HL-60/S4 treated with retinoic acid at 250 ng/mL for 4 days and 3 days (cell line): Measurements from ENCODE around the gene PRKCA.
"Not testable (repeated sequence)": the region's sequence is repeated elsewhere in the genome, so short reads cannot be mapped to it uniquely, and the experiment has no call there.

ENCODE experiments used
- in situ Hi-C: fragments of 300-500 bp; cut with MboI; formaldehyde crosslinking; loops from 2 replicates; pipeline ENCODE4 v1.7.0; 2022; ENCODE audit warnings: low sequenced_read_pairs

The PRKCA gene

DNA sequence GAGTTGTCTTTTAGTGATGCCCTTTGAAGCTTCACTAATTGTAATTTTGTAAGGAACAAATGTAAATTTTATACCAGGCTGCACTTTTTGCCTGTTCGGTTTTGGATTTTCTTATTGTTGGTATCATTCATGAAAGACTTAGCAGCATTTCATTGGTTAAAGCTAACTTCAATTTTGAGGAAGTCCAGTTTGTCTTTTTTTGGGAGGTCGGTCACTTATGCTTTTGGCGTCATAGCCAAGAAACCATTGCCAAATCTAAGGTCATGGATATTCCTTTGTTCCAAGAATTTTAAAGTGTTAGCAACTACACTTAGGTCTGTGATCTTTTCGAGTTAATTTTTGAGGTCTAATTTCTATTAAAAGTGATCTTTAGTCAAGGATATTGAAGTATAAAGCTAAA, 77.1 kb downstream of the PRKCA start:
- in situ Hi-C loops = no loop called here

DNA sequence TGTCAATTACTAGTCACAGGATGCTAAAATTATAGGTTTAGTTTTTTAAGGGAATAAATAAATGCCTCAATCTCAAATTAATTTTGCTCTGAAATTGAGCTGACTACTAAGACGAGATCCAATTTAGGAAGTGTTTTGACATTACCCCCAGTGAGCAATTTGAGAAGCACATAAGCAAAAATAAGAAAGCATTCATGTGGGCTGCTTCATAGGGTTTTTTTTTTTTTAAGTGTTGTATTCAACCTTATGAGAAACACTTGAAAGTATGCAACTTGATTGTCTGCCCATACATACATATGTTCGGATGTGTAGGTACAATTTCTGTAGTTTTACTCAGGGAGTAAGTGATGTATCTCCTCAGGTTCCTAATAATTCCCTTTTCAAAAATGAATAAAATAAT, 77.6 kb downstream of the PRKCA start:
- in situ Hi-C loops = no loop called here

DNA sequence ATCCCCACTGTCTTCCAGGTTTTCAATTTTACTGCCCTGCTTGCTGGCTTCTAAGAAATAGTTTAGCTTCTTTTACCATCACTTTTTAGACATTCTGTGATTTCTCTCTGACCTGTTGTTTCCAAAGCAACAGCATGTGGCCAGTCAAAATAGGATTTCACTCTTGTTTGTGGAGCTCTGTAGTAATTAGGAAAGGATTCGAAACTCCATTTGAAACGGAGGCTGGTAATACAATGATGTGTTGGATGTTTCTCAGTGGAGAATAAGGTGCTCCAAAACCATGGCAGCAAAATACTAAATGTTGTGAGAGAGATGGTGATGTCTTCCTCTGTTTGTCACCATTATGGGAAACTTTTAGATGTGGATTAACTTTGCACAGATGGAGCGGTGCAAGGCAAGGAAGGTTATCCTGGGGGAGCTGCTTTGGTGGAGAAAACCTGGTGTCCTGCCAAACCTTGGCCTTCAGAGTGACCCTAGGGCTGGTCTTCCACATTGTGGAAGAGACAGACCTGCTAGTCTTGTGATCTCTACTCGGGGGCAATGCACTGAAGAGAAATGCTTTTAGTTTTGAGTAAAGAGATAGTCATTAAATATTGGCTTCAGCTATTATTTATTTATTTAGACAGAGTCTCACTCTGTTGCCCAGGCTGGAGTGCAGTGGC, 79.4 kb downstream of the PRKCA start:
- in situ Hi-C loops = no loop called here

DNA sequence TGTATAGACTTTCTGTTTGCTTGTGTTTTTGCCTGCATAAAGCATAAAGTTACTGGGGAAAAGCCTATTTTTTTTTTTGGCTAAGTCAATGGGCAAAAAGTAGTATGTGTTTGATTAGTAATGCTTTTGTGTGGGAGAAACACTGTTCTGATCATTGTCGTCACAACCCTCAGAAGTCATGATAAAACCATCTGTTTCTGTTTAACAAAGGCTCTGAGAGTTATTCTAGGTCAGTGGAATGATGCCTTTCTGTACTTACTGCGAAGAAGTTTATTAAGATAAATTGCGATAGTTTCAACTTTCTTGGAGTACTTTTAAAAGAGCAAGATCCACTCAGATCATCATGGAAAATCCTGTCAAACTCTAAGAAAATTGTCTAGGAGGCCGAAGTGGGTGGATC, 80.9 kb downstream of the PRKCA start:
- in situ Hi-C loops = no loop called here

DNA sequence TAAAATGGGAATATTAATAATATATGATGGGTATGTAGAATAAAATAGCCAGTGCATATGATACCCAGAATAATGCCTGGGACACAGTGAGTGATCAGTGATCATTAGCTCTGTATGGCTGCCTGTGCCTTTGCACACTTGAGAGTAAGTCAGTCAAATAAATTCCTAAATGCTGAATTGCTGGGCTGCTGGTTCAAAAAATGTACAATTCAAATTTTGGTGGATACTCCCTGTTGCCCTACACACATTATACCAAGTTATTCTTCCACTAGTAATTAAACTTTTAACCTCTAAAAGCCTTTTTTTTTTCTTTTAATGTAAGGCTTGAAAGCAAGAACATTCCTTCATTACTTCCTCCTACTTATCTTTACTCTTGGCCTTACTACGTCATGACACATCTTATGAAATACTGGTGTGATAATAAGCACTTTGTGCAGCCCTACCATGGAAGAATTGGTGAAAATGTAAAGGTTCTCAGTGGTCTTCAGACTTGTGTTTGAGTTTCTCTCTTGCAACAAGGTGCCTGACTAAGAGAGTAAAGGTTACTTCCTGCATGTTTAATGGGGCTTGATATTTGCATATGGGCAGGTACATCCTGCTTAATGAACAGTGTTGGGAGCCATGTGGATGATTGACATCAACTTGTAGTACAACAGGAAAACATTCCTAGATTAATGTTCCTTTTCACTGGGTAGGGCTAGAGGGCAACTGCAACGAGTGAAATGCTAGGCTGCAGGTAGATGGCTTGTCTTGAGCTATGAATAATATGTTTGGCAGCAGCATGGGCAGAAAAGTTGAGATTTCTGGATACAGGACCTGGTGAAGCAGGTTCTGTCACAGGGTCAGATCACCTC, 84.3 kb downstream of the PRKCA start:
- in situ Hi-C loops = no loop called here

DNA sequence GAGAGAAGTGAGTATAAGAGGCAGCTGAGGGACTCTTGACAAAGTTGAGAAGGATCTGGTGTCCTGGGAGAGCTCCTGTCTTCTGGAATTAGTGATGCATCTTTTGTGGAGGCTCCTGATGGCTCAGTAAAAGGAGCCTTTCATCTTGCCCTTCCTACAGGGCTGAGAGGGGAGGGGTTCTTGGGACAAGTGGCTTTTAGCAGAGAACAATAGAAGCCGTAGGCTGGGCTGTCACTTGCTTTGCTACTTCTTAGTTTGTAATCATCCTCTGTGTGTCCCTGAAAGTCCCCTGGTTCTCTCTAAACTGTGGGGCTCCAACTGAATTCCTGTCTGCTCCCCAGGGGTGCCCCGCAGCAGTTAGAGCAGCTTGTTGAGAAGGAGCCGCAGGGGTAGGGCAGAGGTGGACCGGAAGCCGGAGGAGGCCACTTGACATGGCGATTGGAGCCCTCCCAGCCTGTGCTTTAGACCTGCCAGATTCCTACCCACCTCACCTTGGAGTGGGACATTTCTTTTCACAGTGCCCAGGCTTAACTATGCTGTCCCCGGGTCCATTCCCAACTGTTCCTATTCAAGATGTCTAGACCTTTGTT, 85.1 kb downstream of the PRKCA start:
- in situ Hi-C loops = no loop called here

DNA sequence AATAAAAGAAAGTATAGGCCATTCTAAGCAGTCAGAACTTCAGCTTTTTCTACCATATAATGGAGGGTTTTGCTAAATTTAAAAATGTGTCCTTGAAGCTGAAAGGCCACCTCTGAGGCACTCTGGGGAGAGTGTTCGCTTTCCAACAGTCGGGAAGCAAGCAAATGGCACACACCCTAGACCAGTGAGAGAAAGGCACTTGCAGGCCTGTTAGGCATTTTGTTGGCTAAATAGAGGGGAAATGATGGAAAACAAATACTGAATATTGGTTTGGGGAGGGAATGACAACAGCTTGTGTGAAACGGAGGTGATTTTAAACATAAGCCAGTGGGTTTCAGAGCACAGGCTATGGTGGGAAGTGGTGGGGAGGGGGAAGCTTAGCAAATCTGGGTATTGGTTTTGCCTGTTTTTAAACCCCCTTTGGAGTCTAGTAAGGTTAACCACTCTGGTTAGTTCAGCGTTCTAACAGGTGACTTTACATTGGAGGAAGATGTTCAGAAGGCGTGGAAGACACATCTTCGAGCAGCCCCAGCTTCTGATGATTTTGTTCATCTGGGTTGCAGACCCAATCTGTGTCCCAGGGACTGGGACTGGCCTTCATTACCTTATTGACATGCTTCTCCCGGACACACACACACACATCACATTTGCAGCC, 90.5 kb downstream of the PRKCA start:
- in situ Hi-C loops = no loop called here

DNA sequence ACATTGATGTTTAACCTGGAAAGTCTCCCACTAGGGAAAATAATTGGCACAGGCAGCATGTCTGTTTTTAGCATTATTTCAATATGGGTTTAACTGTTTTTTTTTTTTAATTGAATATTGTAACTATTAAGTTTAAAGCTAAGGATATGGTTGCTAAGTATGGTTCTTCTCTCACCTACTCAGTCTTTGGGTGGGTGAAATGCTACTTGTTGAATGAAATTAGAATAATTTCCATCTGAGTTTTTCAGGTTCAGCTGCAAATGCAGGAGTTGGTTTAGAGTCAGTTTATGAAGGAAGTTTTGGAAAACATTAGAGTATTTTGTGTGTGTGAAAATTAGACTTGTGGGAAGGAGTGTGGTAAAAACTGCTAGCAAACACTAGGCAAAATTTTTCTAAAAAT, 93.5 kb downstream of the PRKCA start:
- in situ Hi-C loops = no loop called here

DNA sequence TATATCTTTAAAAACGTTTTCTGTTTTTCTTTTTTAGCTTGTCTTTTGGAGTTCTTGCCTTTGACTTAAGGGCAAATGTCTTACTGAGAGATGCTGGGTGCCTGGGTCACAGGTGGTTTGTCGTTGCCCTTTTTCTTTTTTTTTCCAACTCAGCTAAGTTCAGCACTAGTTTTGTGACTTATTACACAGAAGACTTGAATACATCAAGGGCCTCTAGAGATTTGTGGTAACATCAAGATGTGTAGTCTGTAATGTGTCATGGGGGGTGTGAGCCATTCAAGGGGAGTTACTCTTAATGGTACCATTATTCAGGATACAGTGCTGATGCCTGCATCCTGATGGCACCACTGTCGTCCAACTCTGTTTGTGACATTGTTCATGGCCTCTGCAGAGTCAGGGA, 95.1 kb downstream of the PRKCA start:
- in situ Hi-C loops = no loop called here

DNA sequence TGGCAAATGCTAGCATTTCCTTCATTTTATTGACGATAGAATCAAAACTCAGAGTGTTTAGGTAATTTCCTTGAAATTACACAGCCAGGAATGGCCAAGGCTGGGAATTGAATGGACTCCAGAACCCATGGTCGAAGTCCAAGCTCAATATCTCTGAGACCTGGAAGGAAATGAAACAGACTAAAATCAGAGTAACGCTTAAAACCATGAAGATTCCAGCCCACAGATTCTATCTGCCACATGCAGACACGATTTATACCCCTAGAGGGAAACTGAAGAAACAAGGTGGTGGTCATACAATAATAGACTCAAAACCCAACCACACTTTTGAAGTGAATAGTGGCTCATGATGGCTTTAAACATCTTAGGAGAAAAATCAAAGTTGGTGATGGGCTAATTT, 95.6 kb downstream of the PRKCA start:
- in situ Hi-C loops = no loop called here

DNA sequence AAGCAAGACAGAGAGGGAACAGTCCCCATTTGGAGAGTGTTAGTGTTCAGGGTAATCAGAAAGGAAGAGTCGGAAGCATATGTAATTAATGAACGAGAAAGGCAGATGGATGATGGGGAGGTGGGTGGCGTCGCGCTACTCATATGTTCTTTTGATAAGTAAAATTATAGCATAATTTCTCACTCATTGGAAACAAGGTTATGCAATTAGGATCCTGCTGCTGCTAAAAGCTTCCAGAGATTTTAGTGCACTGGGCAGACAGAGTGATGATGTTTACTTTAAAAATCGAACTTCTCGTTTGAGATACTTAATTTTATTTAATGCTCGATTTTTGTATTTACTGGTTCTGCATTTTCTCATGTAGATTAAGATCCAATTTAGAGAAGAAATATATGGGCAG, 96.2 kb downstream of the PRKCA start:
- in situ Hi-C loops = no loop called here

DNA sequence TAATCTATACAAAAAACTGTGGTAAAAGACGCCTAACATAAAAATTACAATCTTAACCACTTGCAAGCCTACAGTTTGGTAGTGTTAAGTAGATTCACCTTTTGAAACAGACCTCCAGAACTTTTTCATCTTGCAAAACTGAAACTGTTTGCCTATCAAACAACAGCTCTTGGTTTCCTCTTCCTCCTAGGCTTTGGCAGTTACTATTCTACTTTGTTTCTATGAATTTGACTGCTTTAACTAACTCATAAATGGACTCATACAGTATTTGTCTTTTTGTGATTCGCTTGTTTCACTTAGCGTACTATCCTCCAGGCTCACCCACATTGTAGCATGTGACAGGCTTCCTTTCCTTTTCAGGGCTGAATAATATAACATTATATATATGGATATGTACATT, 97.0 kb downstream of the PRKCA start:
- in situ Hi-C loops = no loop called here

DNA sequence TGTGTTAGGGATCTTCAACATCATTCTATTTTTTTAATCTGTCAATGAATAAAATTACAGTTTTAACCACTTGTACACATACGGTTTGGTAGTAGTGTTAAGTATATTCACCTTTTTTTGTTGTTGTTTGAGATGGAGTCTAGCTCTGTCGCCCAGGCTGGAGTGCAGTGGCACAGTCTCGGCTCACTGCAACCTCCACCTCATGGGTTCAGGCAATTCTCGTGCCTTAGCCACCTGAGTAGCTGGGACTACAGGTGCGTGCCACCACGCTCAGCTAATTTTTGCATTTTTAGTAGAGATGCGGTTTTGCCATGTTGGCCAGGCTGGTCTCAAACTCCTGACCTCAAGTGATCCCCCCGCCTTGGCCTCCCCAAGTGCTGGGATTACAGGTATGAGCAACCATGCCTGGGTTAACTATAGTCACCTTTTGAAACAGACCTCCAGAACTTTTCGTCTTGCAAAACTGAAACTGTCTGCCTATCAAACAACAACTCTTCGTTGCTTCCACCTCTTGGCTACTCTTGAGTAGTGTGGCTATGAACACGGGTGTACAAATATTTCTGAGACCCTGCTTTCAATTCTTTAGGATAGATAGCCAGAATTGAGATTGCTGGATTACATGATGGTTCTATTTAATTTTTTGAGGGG, 97.8 kb downstream of the PRKCA start:
- in situ Hi-C loops = not testable (repeated sequence)

DNA sequence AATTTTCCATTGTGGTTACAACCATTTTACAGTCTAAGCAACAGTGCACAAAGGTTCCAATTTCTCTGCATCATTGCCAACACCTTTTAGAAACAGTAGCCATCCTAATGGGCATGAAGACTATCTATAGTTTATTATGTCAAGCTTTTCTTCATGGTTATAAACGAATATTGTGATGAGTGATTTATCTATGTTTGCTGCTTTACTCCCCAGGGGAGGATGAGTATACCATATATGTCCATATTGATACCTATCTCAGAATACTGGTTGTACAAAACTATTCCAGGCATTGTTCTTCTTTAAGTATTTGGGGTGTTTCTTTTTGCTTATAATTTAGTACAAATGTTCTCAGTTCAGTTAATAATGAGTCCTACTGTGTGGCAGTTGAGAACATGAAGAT, 98.3 kb downstream of the PRKCA start:
- in situ Hi-C loops = no loop called here

DNA sequence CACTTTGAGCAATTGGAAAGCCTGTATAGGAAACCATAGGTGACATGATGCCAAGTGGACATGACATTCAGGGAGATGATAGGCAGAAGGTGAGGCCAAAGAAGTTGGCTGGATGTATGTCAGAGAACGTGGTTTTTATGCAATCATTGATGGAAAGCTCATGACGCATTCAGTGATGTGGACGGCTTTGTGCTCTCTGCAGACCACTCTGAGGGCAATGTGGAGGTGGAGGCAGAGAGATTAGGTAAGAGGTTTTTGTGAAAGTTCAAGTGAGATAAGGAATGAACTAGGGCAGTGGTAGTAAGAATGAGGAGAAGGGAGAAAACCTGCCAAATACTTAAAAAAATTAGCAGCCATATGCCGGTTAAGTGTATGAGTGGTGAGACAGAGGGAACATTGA, 99.0 kb downstream of the PRKCA start:
- in situ Hi-C loops = no loop called here

DNA sequence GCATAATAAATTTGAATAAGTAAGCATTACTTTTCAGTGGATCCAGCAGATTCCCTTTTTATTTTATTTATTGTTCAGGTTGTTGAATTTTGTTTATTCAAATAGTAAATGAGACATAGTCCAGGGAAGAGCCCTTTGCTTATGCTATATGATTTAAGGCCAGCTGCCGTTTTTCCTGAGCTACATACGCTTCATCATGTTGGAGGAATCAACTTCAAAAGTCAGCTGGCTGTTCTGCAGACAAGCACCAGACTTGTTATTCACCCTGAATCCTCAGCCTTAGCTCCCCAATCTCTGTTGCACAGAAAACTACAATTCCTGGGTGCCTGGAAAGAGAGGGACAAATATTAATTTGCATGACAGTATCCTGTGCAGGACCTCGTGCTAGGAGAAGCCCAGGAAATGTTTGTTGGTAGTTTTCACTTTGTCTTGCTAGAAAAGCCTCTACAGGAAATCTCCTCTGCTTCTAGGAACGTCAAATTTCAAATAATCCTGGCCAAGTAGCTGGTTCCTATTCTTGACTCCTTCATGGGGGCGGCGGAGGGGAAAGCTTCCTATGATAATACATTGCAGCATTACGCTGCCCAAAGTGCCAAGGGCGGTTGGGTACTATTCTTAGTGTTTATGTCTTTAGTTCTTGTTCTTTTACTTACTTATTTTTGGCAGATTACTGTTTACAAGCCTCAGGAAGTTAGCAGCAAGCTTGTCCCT, 101.6 kb downstream of the PRKCA start:
- in situ Hi-C loops = no loop called here

DNA sequence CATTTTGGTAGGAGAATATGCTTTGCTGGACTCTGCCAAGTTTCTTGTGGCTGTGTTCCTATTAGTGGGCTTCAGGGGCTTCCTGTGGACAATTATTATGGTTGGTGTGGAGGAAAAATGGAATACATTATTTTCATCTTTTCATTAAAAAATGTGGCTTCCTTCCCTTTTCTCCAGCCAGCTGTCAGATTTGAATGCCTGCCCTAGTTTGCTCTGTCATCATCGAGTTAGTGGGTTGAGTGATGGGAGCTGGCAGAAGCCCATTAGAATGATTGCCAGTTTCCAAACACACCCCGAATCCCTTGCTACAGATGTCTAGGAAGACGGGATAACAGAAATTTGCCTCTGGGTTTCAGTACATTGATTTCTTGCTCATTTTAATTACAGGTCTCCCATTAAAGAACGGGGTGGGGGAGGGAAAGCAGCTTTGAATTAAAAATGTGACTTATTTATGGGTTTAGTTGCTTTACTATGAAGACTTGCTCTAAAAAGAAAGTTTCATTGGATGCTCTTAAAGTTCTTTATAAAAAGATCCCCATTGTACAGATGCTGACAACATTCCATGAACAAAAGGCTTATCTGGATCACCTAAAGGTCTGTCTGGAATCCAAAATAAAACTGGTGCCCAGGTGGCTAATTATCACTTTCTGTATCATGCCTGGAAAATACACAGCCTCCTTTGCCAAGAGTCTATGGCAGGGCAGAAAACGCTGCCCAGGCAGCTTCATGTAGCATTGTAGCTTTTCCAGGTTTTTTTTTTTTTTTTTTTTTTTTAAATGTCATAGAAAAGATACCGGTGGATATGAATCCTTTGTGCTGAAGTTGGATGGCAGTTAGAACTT, 103.6 kb downstream of the PRKCA start:
- in situ Hi-C loops = no loop called here

DNA sequence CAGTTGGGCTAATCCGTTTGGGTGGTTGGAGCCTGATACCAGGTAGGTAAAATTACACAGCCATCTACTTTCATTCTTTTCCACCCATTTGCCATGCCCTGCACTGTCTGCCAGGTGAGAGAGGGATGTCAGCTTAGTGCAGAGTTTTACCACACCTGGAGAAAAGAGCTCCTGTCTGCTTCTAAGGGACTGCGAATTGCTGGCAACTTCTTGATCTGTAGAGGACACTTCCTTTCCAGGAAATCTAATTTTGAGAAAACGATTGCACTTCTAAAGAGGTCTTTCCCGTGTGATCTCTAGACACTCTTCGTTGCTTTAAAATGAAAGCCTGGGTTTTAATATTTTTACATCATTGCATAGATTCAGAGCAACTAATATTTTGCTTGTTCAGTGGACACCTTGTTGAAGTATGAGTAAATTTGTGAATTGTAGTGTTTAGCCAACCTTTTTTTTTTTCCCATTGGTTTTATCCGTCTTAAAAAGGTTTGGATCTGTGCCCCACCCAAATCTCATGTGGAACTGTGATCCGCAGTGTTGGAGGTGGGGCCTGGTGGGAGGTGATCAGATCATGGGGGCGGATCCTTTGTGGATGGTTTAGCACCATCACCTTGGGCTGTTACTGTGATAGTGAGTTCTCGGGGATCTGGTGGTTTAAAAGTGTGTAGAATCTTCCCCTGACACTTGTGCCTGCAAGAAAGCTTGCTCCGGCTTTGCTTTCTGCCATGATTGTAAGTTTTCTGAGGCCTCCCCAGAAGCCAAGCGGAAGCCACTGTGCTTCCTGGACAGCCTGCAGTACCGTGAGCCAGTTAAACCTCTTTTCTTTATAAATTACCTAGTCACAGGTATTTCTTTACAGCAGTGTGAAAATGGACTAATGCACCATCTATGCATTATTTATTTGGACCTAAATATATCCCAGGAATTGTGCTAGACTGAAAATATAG, 104.6 kb downstream of the PRKCA start:
- in situ Hi-C loops = no loop called here

DNA sequence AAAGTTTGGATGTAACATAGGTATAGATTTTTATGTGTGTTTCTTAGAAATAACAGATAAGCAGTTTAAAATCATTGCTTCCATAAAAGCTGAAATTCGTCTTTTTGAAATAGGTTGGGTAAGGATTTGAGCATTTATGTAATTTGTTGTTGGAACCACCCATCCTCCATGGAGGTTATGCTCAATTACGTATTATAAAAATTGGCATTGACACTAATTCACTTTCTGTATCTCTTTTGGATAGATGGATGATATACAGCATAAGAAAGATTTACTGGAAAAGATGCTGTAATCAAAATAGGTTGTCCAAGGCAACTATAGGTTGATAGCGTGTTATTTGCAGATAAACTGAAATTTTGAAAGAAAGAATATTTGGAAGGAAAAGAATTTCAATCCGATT, 105.5 kb downstream of the PRKCA start:
- in situ Hi-C loops = no loop called here
